Neural cell (in vitro differentiated cells): ENCODE measurements around the gene CNPPD1.

Source experiments
- EZH2 ChIP-seq: fragments of 200-600, 300-800 bp; shearing (Covaris generic), sonication (generic); IDR thresholded peaks from 2 replicates; pipeline ENCODE4 v1.6.1; 2014; ENCODE audit warnings: antibody characterized with exemption, low read length, borderline replicate concordance, mild to moderate bottlenecking; ENCODE audit not compliant: insufficient read depth, poor library complexity, severe bottlenecking
- POLR2AphosphoS5 ChIP-seq: IDR thresholded peaks from 2 replicates; pipeline ENCODE4 v1.6.1; 2012
- RAD21 ChIP-seq: fragments of 450-650 bp; conservative IDR thresholded peaks from 2 replicates; pipeline ENCODE4 v1.6.1; 2014; ENCODE audit warnings: antibody characterized with exemption, mild to moderate bottlenecking, moderate library complexity
- SMC3 ChIP-seq: fragments of 450-650 bp; conservative IDR thresholded peaks from 2 replicates; pipeline ENCODE4 v1.6.1; 2014; ENCODE audit warnings: antibody characterized with exemption, mild to moderate bottlenecking, moderate library complexity; ENCODE audit not compliant: poor library complexity
- TAF1 ChIP-seq: IDR thresholded peaks from 2 replicates; pipeline ENCODE4 v1.6.1; 2012; ENCODE audit warnings: low read depth
- TF ChIP-seq, protein P1 (sequence below): fragments of 450-650 bp; IDR thresholded peaks from 2 replicates; pipeline ENCODE4 v1.5.1; 2014; ENCODE audit warnings: antibody characterized with exemption, mild to moderate bottlenecking, moderate library complexity; ENCODE audit not compliant: poor library complexity, severe bottlenecking
- TF ChIP-seq, protein P2 (sequence below): IDR thresholded peaks from 2 replicates; pipeline ENCODE4 v1.6.1; 2012; ENCODE audit warnings: borderline replicate concordance

- TF ChIP-seq, protein P1, sequence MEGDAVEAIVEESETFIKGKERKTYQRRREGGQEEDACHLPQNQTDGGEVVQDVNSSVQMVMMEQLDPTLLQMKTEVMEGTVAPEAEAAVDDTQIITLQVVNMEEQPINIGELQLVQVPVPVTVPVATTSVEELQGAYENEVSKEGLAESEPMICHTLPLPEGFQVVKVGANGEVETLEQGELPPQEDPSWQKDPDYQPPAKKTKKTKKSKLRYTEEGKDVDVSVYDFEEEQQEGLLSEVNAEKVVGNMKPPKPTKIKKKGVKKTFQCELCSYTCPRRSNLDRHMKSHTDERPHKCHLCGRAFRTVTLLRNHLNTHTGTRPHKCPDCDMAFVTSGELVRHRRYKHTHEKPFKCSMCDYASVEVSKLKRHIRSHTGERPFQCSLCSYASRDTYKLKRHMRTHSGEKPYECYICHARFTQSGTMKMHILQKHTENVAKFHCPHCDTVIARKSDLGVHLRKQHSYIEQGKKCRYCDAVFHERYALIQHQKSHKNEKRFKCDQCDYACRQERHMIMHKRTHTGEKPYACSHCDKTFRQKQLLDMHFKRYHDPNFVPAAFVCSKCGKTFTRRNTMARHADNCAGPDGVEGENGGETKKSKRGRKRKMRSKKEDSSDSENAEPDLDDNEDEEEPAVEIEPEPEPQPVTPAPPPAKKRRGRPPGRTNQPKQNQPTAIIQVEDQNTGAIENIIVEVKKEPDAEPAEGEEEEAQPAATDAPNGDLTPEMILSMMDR: no peak
- TF ChIP-seq RAD21 (no peak), EZH2 (no peak), POLR2AphosphoS5 (no peak), TAF1 (no peak), SMC3 (no peak)
- TF ChIP-seq, protein P2, sequence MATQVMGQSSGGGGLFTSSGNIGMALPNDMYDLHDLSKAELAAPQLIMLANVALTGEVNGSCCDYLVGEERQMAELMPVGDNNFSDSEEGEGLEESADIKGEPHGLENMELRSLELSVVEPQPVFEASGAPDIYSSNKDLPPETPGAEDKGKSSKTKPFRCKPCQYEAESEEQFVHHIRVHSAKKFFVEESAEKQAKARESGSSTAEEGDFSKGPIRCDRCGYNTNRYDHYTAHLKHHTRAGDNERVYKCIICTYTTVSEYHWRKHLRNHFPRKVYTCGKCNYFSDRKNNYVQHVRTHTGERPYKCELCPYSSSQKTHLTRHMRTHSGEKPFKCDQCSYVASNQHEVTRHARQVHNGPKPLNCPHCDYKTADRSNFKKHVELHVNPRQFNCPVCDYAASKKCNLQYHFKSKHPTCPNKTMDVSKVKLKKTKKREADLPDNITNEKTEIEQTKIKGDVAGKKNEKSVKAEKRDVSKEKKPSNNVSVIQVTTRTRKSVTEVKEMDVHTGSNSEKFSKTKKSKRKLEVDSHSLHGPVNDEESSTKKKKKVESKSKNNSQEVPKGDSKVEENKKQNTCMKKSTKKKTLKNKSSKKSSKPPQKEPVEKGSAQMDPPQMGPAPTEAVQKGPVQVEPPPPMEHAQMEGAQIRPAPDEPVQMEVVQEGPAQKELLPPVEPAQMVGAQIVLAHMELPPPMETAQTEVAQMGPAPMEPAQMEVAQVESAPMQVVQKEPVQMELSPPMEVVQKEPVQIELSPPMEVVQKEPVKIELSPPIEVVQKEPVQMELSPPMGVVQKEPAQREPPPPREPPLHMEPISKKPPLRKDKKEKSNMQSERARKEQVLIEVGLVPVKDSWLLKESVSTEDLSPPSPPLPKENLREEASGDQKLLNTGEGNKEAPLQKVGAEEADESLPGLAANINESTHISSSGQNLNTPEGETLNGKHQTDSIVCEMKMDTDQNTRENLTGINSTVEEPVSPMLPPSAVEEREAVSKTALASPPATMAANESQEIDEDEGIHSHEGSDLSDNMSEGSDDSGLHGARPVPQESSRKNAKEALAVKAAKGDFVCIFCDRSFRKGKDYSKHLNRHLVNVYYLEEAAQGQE: no peak
Observed at GRCh38 chr2:219172231-219173154, 4.2 kb downstream of the CNPPD1 start.
